ENCODE measurements around the gene NCR3LG1. TPM values are rescaled to one million over a fixed set of nuclear protein-coding genes. Genes with fewer than 3 reads are reported as not detected.

NCR3LG1 gene
- total and polyA plus RNA-seq, 2 of the 8 experiments (the other 6 are each of a cell fraction or from before 2014, with no cell fraction given) = 0.68 to 1.9 TPM

- no peak overlapping the region for H3K23ac ChIP-seq (ENCODE audit: insufficient read length)
- H4K91ac ChIP-seq (replicated peaks; ENCODE audit: insufficient read length, low read length) = no peak overlapping the region
- no peak overlapping the region for H3K18ac ChIP-seq (ENCODE audit: extremely low read depth, low read length)
- peaks cover 0 to 1% of the 10 kb centered on the region in 2 experiments for H4K20me1 ChIP-seq (replicated peaks in 1 of 2; ENCODE audit: control insufficient read depth in 1 of 2, insufficient read depth in 2 of 2, low read length in 2 of 2)
- no peak overlapping the region for H2BK15ac ChIP-seq (ENCODE audit: low read length)
- H3K4me2 ChIP-seq (ENCODE audit: insufficient read depth in 1 of 2, low read depth in 2 of 2, low read length in 2 of 2) = no peak overlapping the region
- H3K9me3 ChIP-seq (ENCODE audit: insufficient read depth in 2 of 2, low read depth in 1 of 2, low read length in 1 of 2) = no peaks in the 10 kb centered on the region
- no peak overlapping the region for H3K9ac ChIP-seq (replicated peaks in 1 of 4; ENCODE audit: extremely low read depth in 1 of 4, low read depth in 3 of 4, low read length in 3 of 4)
- H4K8ac ChIP-seq (ENCODE audit: extremely low read depth, insufficient read depth, low read length) = no peak overlapping the region
- DNase-seq (ENCODE audit: low read depth in 1 of 2, low spot score in 2 of 2) (no peak), FAIRE-seq (no peak)
- H2BK5ac ChIP-seq (ENCODE audit: low read depth, low read length) = no peak overlapping the region
- no peak overlapping the region for H3K56ac ChIP-seq (replicated peaks; ENCODE audit: insufficient read length, low read depth, low read length)
- H2AK5ac ChIP-seq (ENCODE audit: low read depth, low read length) = no peak overlapping the region
- POLR2A ChIA-PET (ENCODE audit: partially characterized antibody) = interaction anchor here (0.8 kb wide), 1 partner anchor 10 kb away, joined by 3 read pairs; no protein-coding TSS in a partner anchor
- H3K27ac ChIP-seq (ENCODE audit: low read depth, low read length) = no peak overlapping the region
- WGBS, 2 experiments (ENCODE audit: extremely low coverage in 1 of 2, insufficient coverage in 1 of 2, insufficient read length in 1 of 2, insufficient replicate concordance in 2 of 2, low coverage in 1 of 2, low lambda C conversion rate in 2 of 2, missing lambda C conversion rate in 1 of 2) = 83% methylated on average over 4 of the region's 4 CpGs; no CpG with 5 or more reads in 1 of the 2 experiments
- H3K4me1 ChIP-seq (replicated peaks in 1 of 4; ENCODE audit: control insufficient read depth in 3 of 4, insufficient read depth in 4 of 4, low read length in 3 of 4) = peaks cover 0 to 5% (median 2%) of the 10 kb centered on the region in 4 experiments; a peak in 2 of 7 replicates
- H2AFZ ChIP-seq (ENCODE audit: low read length) = no peak overlapping the region
- no peak overlapping the region for H2BK20ac ChIP-seq (ENCODE audit: low read length)
- CTCF ChIA-PET (ENCODE audit: partially characterized antibody) = interaction anchor here (1.0 to 4.9 kb wide), 11 partner anchors 9 to 203 kb away, joined by 3 to 25 read pairs (median 3); no protein-coding TSS in a partner anchor
- H3K14ac ChIP-seq (ENCODE audit: insufficient read length) = no peak overlapping the region
- H3K4ac ChIP-seq (replicated peaks; ENCODE audit: insufficient read length, low read depth, low read length) = no peak overlapping the region
- H2BK120ac ChIP-seq (replicated peaks; ENCODE audit: low read depth, low read length) = no peak overlapping the region
- no peaks in the 10 kb centered on the region for H3K23me2 ChIP-seq (ENCODE audit: low read depth, low read length)
- H3K27me3 ChIP-seq (replicated peaks in 1 of 4; ENCODE audit: control insufficient read depth in 3 of 4, extremely low read depth in 1 of 4, insufficient read depth in 3 of 4, low read length in 3 of 4) = no peaks in the 10 kb centered on the region
- TF ChIP-seq, protein P1, sequence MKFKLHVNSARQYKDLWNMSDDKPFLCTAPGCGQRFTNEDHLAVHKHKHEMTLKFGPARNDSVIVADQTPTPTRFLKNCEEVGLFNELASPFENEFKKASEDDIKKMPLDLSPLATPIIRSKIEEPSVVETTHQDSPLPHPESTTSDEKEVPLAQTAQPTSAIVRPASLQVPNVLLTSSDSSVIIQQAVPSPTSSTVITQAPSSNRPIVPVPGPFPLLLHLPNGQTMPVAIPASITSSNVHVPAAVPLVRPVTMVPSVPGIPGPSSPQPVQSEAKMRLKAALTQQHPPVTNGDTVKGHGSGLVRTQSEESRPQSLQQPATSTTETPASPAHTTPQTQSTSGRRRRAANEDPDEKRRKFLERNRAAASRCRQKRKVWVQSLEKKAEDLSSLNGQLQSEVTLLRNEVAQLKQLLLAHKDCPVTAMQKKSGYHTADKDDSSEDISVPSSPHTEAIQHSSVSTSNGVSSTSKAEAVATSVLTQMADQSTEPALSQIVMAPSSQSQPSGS (IDR thresholded peaks at IDR 0.05; ENCODE audit: low read length) = no peak
- TF ChIP-seq JUN (IDR thresholded peaks at IDR 0.05; ENCODE audit: low read depth, low read length) (no peak), GABPA (IDR thresholded peaks at IDR 0.05; ENCODE audit: borderline replicate concordance, insufficient read depth, low read length) (no peak), CEBPB (IDR thresholded peaks at IDR 0.05; ENCODE audit: low read depth, low read length) (no peak), CBX5 (IDR thresholded peaks at IDR 0.05; ENCODE audit: low read depth, low read length) (no peak), SP4 (IDR thresholded peaks at IDR 0.05; ENCODE audit: low read length) (no peak), POU5F1 (IDR thresholded peaks at IDR 0.05; ENCODE audit: low read depth, low read length) (no peak), TEAD4 (IDR thresholded peaks at IDR 0.05; ENCODE audit: low read depth, low read length) (no peak)
- no peak overlapping the region for H4K5ac ChIP-seq (ENCODE audit: insufficient read length, low read depth, low read length)
- H3K79me1 ChIP-seq (ENCODE audit: low read depth, low read length) = no peaks in the 10 kb centered on the region
- no peaks in the 10 kb centered on the region for H3K36me3 ChIP-seq (ENCODE audit: control insufficient read depth in 2 of 4, insufficient read depth in 4 of 4, low read length in 3 of 4)
- no peak overlapping the region for H3K4me3 ChIP-seq (ENCODE audit: extremely low read depth in 1 of 4, insufficient read depth in 2 of 4, low read depth in 3 of 4, low read length in 4 of 4)
- no peaks in the 10 kb centered on the region for H3K79me2 ChIP-seq (ENCODE audit: control insufficient read depth in 1 of 2, insufficient read depth in 2 of 2, low read length in 2 of 2)
- H2BK12ac ChIP-seq (ENCODE audit: low read depth, low read length) = no peak overlapping the region; the same call in 1 of the 2 replicates
Observed at GRCh38 chr11:17421781-17422180, 70.2 kb downstream of the NCR3LG1 start.

All from H1 (cell line).